B cell (primary cell): ENCODE measurements around the gene CNTNAP2.

Source experiments
- EZH2 ChIP-seq: IDR thresholded peaks from 2 replicates; pipeline ENCODE4 v1.6.1; 2012; ENCODE audit warnings: borderline replicate concordance, low read depth, mild to moderate bottlenecking, moderate library complexity, low read length; ENCODE audit not compliant: insufficient read depth, poor library complexity, severe bottlenecking
- TF ChIP-seq, protein P1 (sequence below): fragments of 200-600 bp; IDR thresholded peaks from one replicate; pipeline ENCODE4 v1.8.0; 2022; ENCODE audit warnings: antibody characterized with exemption, mild to moderate bottlenecking

DNA sequence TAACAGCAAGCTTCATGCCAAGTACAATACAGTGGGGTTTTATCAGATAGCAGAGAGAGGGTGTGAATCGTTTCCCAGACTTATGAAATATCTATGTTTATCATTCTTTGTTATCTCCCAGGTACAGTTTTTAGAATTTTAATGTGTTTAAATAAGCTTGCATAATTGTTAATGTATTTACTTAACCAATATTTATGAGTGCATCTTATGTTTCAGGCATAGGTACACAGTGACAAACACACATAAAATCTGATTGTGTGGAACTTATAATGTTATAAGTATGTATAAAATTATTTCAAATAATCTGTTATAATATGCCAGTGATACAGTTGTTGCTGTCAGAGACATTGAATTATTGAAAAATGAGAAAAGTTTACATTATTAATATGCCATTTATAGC lies 1462.5 kb downstream of the CNTNAP2 start:
- TF ChIP-seq, protein P1, sequence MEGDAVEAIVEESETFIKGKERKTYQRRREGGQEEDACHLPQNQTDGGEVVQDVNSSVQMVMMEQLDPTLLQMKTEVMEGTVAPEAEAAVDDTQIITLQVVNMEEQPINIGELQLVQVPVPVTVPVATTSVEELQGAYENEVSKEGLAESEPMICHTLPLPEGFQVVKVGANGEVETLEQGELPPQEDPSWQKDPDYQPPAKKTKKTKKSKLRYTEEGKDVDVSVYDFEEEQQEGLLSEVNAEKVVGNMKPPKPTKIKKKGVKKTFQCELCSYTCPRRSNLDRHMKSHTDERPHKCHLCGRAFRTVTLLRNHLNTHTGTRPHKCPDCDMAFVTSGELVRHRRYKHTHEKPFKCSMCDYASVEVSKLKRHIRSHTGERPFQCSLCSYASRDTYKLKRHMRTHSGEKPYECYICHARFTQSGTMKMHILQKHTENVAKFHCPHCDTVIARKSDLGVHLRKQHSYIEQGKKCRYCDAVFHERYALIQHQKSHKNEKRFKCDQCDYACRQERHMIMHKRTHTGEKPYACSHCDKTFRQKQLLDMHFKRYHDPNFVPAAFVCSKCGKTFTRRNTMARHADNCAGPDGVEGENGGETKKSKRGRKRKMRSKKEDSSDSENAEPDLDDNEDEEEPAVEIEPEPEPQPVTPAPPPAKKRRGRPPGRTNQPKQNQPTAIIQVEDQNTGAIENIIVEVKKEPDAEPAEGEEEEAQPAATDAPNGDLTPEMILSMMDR: no peak
- TF ChIP-seq EZH2: no peak
